Activated B cell treated with CpG ODN at 0.5 μM for 24 hours (primary cell): ENCODE results near the gene PRDM16. TPM values are rescaled to one million over a fixed set of nuclear protein-coding genes. Genes with fewer than 3 reads are reported as not detected.

Experiments used
- ATAC-seq: fragments of 200-7000 bp; cut with Tn5 transposase; one replicate; pipeline ENCODE4 v1.10.0; 2021; ENCODE audit warnings: low read depth, mild to moderate bottlenecking, moderate library complexity
- CTCF ChIA-PET: fragments of 350-600 bp; sonication (Branson Sonifier 250); formaldehyde crosslinking; loops from one replicate; lab custom pipeline; 2021; ENCODE audit warnings: antibody characterized with exemption; lab: Charles Lee
- POLR2A ChIA-PET: fragments of 350-600 bp; sonication (Branson Sonifier 250); formaldehyde crosslinking; loops from one replicate; lab custom pipeline; 2021; ENCODE audit warnings: antibody characterized with exemption; lab: Charles Lee
- DNase-seq: peaks from one replicate; pipeline ENCODE4 v3.0.0; 2022
- H3K27ac Mint-ChIP-seq: one replicate; pipeline ENCODE4 v1.8.0; 2020; ENCODE audit warnings: mixed read lengths
- H3K27me3 Mint-ChIP-seq: one replicate; pipeline ENCODE4 v1.8.0; 2021; ENCODE audit warnings: mixed read lengths
- H3K36me3 Mint-ChIP-seq: one replicate; pipeline ENCODE4 v1.8.0; 2021; ENCODE audit warnings: low read depth, mixed read lengths
- H3K4me1 Mint-ChIP-seq: one replicate; pipeline ENCODE4 v1.8.0; 2021; ENCODE audit warnings: mixed read lengths
- H3K4me3 Mint-ChIP-seq: one replicate; pipeline ENCODE4 v1.8.0; 2020; ENCODE audit warnings: mild to moderate bottlenecking, mixed read lengths
- H3K9me3 Mint-ChIP-seq: one replicate; pipeline ENCODE4 v1.8.0; 2020; ENCODE audit warnings: mixed read lengths
- intact Hi-C: fragments of 100-400 bp; cut with micrococcal nuclease; formaldehyde crosslinking; loops from one replicate; pipeline ENCODE4 v1.15.1; 2024
- total RNA-seq: library from RNA; stranded (reverse); gene quantifications from 2 replicates; pipeline ENCODE4 v1.2.3, GENCODE V29; 2022
- TF ChIP-seq, protein P1 (sequence below): fragments of 200-600 bp; IDR thresholded peaks from one replicate; pipeline ENCODE4 v1.8.0; 2022; ENCODE audit warnings: antibody characterized with exemption, mild to moderate bottlenecking

The PRDM16 gene
- total RNA-seq, 1 donor from 2014 or later: not detected

DNA sequence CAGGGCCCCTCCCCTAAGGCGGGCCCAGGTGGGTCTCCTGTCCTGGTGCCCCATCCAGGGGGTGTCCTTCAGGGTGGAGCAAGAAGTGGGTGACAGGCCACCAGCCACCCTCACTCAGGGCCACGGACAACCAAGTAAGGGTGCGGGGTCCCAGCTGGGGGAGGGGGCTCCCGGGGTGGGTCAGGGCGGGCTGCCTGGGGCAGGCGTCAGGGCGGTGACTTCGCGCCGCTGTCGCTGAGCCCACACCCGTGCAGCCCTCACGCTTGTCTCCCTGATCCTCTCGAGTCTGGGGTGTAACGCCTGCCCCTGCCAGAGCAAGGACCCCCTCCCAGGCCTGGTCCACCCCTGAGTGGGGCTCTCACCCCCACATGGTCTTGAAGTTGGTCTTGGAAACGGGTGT, 407.7 kb downstream of the PRDM16 start:
- no peaks in the 10 kb centered on the region for H3K9me3 Mint-ChIP-seq
- no peaks in the 10 kb centered on the region for H3K4me1 Mint-ChIP-seq
- POLR2A ChIA-PET: no interaction called here
- TF ChIP-seq, protein P1, sequence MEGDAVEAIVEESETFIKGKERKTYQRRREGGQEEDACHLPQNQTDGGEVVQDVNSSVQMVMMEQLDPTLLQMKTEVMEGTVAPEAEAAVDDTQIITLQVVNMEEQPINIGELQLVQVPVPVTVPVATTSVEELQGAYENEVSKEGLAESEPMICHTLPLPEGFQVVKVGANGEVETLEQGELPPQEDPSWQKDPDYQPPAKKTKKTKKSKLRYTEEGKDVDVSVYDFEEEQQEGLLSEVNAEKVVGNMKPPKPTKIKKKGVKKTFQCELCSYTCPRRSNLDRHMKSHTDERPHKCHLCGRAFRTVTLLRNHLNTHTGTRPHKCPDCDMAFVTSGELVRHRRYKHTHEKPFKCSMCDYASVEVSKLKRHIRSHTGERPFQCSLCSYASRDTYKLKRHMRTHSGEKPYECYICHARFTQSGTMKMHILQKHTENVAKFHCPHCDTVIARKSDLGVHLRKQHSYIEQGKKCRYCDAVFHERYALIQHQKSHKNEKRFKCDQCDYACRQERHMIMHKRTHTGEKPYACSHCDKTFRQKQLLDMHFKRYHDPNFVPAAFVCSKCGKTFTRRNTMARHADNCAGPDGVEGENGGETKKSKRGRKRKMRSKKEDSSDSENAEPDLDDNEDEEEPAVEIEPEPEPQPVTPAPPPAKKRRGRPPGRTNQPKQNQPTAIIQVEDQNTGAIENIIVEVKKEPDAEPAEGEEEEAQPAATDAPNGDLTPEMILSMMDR: no peak
- H3K27me3 Mint-ChIP-seq: no peaks in the 10 kb centered on the region
- intact Hi-C loops: no loop called here
- H3K27ac Mint-ChIP-seq: no peak overlapping the region
- ATAC-seq (no peak), DNase-seq (no peak)
- CTCF ChIA-PET: no interaction called here
- H3K36me3 Mint-ChIP-seq: no peaks in the 10 kb centered on the region
- H3K4me3 Mint-ChIP-seq: no peak overlapping the region

GRCh38 chr1:3477241-3477995, 408.4 kb downstream of the PRDM16 start:
- intact Hi-C loops: no loop called here
- no peaks in the 10 kb centered on the region for H3K36me3 Mint-ChIP-seq
- H3K4me3 Mint-ChIP-seq: no peak overlapping the region
- CTCF ChIA-PET: no interaction called here
- no peaks in the 10 kb centered on the region for H3K9me3 Mint-ChIP-seq
- H3K27me3 Mint-ChIP-seq: no peaks in the 10 kb centered on the region
- DNase-seq: no peak
- ATAC-seq: no peak
- TF ChIP-seq, protein P1: no peak
- H3K4me1 Mint-ChIP-seq: no peaks in the 10 kb centered on the region
- no peak overlapping the region for H3K27ac Mint-ChIP-seq
- POLR2A ChIA-PET: no interaction called here

- Mint-ChIP-seq H3K27me3 (no peaks in the 10 kb centered on the region), H3K36me3 (no peaks in the 10 kb centered on the region), H3K27ac (no peak overlapping the region), H3K4me1 (no peaks in the 10 kb centered on the region), H3K9me3 (no peaks in the 10 kb centered on the region), H3K4me3 (no peak overlapping the region)
- intact Hi-C loops: no loop called here
- POLR2A ChIA-PET: no interaction called here
- DNase-seq (no peak), ATAC-seq (no peak)
- CTCF ChIA-PET: no interaction called here
- TF ChIP-seq, protein P1: no peak
Observed at GRCh38 chr1:3478187-3478586, 409.2 kb downstream of the PRDM16 start.

DNA sequence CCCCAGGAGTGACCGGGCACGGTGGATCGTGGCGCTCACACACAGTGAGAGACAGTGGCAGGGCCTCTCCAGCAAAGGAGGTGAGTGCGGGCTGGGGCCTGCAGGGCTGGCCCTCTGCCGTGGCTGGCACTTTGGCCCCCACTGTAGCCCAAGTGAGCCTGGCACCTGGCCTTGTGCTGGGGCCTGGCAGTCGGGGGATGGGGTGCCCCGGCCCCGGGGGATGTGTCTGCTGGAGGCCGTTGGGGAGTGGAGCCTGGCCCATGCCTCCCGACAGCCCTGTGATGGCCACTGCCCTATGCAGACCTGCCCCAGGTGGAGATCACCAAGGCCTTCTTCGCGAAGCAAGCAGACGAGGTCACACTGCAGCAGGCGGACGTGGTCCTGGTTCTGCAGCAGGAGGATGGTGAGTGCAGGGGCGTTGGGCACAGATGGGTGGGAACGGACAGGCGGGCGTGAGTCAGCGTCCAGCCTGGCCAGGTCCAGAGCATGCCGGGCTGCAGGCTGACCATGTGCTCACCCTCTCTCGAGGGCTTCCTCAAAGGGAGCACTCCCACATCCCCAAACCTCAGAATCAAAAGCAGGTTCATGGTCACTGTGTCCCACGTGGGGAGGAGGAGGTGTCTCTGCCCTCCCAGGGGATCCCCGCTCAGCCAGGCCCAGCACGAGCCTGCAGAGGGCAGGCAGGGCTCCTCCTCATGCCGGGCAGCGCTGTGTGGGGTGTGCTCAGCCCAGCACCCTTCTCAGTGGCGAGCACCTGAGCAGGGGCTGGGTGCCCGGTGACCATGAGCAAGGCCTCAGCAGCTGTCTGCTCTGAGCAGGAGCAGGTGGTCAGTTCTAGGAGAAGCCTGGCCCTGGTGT, 410.7 kb downstream of the PRDM16 start:
- Mint-ChIP-seq H3K9me3 (no peaks in the 10 kb centered on the region), H3K27me3 (peaks cover 4% of the 10 kb centered on the region), H3K4me3 (no peak overlapping the region), H3K4me1 (no peaks in the 10 kb centered on the region), H3K27ac (no peak overlapping the region), H3K36me3 (no peaks in the 10 kb centered on the region)
- DNase-seq (no peak), ATAC-seq (no peak)
- intact Hi-C loops: no loop called here
- TF ChIP-seq, protein P1: no peak
- CTCF ChIA-PET: no interaction called here
- POLR2A ChIA-PET: no interaction called here

DNA sequence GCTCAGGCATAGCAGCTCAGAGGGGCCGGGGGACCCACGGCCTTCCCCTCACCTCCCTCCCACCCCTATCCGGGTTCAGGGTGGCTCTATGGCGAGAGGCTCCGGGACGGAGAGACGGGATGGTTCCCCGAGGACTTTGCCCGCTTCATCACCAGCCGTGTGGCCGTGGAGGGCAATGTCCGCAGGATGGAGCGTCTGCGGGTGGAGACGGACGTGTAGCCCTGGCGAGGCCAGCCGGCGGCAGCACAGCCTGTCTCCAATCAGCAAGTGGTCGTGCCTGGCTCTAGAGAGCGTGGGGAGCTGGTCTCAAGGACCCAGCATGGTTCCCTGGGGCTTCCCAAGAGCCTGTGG, 411.3 kb downstream of the PRDM16 start:
- H3K36me3 Mint-ChIP-seq: no peaks in the 10 kb centered on the region
- ATAC-seq: no peak
- TF ChIP-seq, protein P1: no peak
- H3K27me3 Mint-ChIP-seq: peaks cover 4% of the 10 kb centered on the region
- no peak overlapping the region for H3K27ac Mint-ChIP-seq
- no peaks in the 10 kb centered on the region for H3K4me1 Mint-ChIP-seq
- no peak overlapping the region for H3K4me3 Mint-ChIP-seq
- no peaks in the 10 kb centered on the region for H3K9me3 Mint-ChIP-seq
- intact Hi-C loops: no loop called here
- POLR2A ChIA-PET: no interaction called here
- no peak for DNase-seq
- CTCF ChIA-PET: no interaction called here
